ENCODE measurements around the gene RPL41.

RPL41 gene

DNA sequence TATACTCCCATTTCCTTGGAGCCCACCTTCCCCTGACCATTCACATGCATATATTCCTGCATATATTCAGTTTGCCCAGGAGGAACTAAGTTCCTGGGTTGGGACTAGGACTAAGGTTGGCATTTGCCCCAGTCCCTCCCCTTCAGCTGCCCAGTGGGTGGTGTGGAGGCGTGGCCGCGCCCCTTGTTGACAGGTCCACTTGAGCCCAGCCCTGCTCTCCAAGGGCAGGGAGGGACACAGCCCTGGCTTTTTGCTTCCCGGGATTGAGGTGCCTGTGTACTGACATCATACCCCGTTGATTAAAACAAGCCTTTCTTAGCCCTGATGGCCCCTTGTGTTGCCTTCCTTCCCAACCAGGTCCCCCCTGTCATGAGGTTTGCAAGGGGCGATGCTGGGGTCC, 29.2 kb upstream of the RPL41 start:
- Histone ChIP-seq H3K36me3 (ENCODE audit: control insufficient read depth, insufficient read depth, low read length) (no peaks in the 10 kb centered on the region), H3K4me1 (peaks cover 5% of the 10 kb centered on the region), H3K4me2 (ENCODE audit: low read length) (no peak overlapping the region), H3K27ac (peak overlapping the region; percentile 15), H3K79me2 (no peaks in the 10 kb centered on the region), H3K9me3 (ENCODE audit: control insufficient read depth, low read length) (no peaks in the 10 kb centered on the region), H3K27me3 (ENCODE audit: control insufficient read depth, insufficient read depth, low read length) (no peaks in the 10 kb centered on the region), H3K9ac (no peak overlapping the region), H3K4me3 (ENCODE audit: low read depth, low read length) (no peak overlapping the region), H2AFZ (peak overlapping the region; percentile 56)
- TF ChIP-seq CTCF (IDR thresholded peaks at IDR 0.05): no peak

- no peaks in the 10 kb centered on the region for H3K4me1 ChIP-seq
- H3K9ac ChIP-seq: no peak overlapping the region
- no peak overlapping the region for H3K4me3 ChIP-seq (ENCODE audit: low read depth, low read length)
- H3K4me2 ChIP-seq (ENCODE audit: low read length): no peak overlapping the region
- no peaks in the 10 kb centered on the region for H3K9me3 ChIP-seq (ENCODE audit: control insufficient read depth, low read length)
- no peaks in the 10 kb centered on the region for H3K79me2 ChIP-seq
- H3K27ac ChIP-seq: no peak overlapping the region
- H3K27me3 ChIP-seq (ENCODE audit: control insufficient read depth, insufficient read depth, low read length): no peaks in the 10 kb centered on the region
- TF ChIP-seq CTCF (IDR thresholded peaks at IDR 0.05): no peak
- H3K36me3 ChIP-seq (ENCODE audit: control insufficient read depth, insufficient read depth, low read length): no peaks in the 10 kb centered on the region
- no peak overlapping the region for H2AFZ ChIP-seq
Observed at GRCh38 chr12:56097738-56098137, 18.7 kb upstream of the RPL41 start.

GRCh38 chr12:56098592-56098991, 17.8 kb upstream of the RPL41 start:
- no peaks in the 10 kb centered on the region for H3K36me3 ChIP-seq (ENCODE audit: control insufficient read depth, insufficient read depth, low read length)
- H3K9ac ChIP-seq: no peak overlapping the region
- no peaks in the 10 kb centered on the region for H3K4me1 ChIP-seq
- no peak for TF ChIP-seq CTCF (IDR thresholded peaks at IDR 0.05)
- no peaks in the 10 kb centered on the region for H3K79me2 ChIP-seq
- H3K27ac ChIP-seq: no peak overlapping the region
- no peak overlapping the region for H2AFZ ChIP-seq
- no peaks in the 10 kb centered on the region for H3K27me3 ChIP-seq (ENCODE audit: control insufficient read depth, insufficient read depth, low read length)
- H3K4me2 ChIP-seq (ENCODE audit: low read length): no peak overlapping the region
- H3K9me3 ChIP-seq (ENCODE audit: control insufficient read depth, low read length): no peaks in the 10 kb centered on the region
- H3K4me3 ChIP-seq (ENCODE audit: low read depth, low read length): no peak overlapping the region

- peaks cover 4% of the 10 kb centered on the region for H3K79me2 ChIP-seq
Observed at GRCh38 chr12:56099787-56100186, 16.6 kb upstream of the RPL41 start.

More at GRCh38 chr12:56099787-56100186, 16.6 kb upstream of the RPL41 start:
- H3K27ac ChIP-seq: no peak overlapping the region
- H3K4me2 ChIP-seq (ENCODE audit: low read length): no peak overlapping the region
- H3K27me3 ChIP-seq (ENCODE audit: control insufficient read depth, insufficient read depth, low read length): no peaks in the 10 kb centered on the region
- H3K4me1 ChIP-seq: no peaks in the 10 kb centered on the region
- no peak overlapping the region for H2AFZ ChIP-seq
- H3K36me3 ChIP-seq (ENCODE audit: control insufficient read depth, insufficient read depth, low read length): no peaks in the 10 kb centered on the region
- no peak overlapping the region for H3K9ac ChIP-seq
- H3K4me3 ChIP-seq (ENCODE audit: low read depth, low read length): no peak overlapping the region
- H3K9me3 ChIP-seq (ENCODE audit: control insufficient read depth, low read length): no peaks in the 10 kb centered on the region
- no peak for TF ChIP-seq CTCF (IDR thresholded peaks at IDR 0.05)
